ENCODE results near the gene FAHD1.

- no peak for TF ChIP-seq EZH2 (IDR thresholded peaks at IDR 0.05; ENCODE audit: insufficient read depth, poor library complexity, severe bottlenecking)
- no peak for TF ChIP-seq EZH2phosphoT487 (IDR thresholded peaks at IDR 0.05; ENCODE audit: insufficient read depth, low read depth)
These were observed 49.4 kb upstream of the FAHD1 start for GRCh38 chr16:1777375-1778199.

Data from GM23248 (cell line).